ENCODE results near the gene SLC25A14. TPM values are rescaled to one million over a fixed set of nuclear protein-coding genes. Genes with fewer than 3 reads are reported as not detected.

Gene SLC25A14
- total and polyA plus RNA-seq, 2 of the 8 experiments (the other 6 are each of a cell fraction or from before 2014, with no cell fraction given) = 9.3 to 14.2 TPM

- H3K4ac ChIP-seq (replicated peaks; ENCODE audit: insufficient read length, low read depth, low read length) = no peak overlapping the region
- H3K9me3 ChIP-seq (ENCODE audit: insufficient read depth in 2 of 2, low read depth in 1 of 2, low read length in 1 of 2) = no peaks in the 10 kb centered on the region
- H3K23me2 ChIP-seq (ENCODE audit: low read depth, low read length) = no peaks in the 10 kb centered on the region
- no peak overlapping the region for H3K23ac ChIP-seq (ENCODE audit: insufficient read length)
- no peaks in the 10 kb centered on the region for H3K79me1 ChIP-seq (ENCODE audit: low read depth, low read length)
- FAIRE-seq (no peak), DNase-seq (ENCODE audit: low read depth in 1 of 2, low spot score in 2 of 2) (no peak)
- H3K79me2 ChIP-seq (ENCODE audit: control insufficient read depth in 1 of 2, insufficient read depth in 2 of 2, low read length in 2 of 2) = no peaks in the 10 kb centered on the region
- no peak overlapping the region for H3K9ac ChIP-seq (replicated peaks in 1 of 4; ENCODE audit: extremely low read depth in 1 of 4, low read depth in 3 of 4, low read length in 3 of 4)
- H3K18ac ChIP-seq (ENCODE audit: extremely low read depth, low read length) = no peak overlapping the region
- H4K20me1 ChIP-seq (replicated peaks in 1 of 2; ENCODE audit: control insufficient read depth in 1 of 2, insufficient read depth in 2 of 2, low read length in 2 of 2) = no peaks in the 10 kb centered on the region
- CTCF ChIA-PET (ENCODE audit: partially characterized antibody) = no interaction called here
- no peak overlapping the region for H2BK12ac ChIP-seq (ENCODE audit: low read depth, low read length)
- no peak overlapping the region for H3K27ac ChIP-seq (ENCODE audit: low read depth, low read length)
- no peaks in the 10 kb centered on the region for H3K4me1 ChIP-seq (replicated peaks in 1 of 4; ENCODE audit: control insufficient read depth in 3 of 4, insufficient read depth in 4 of 4, low read length in 3 of 4)
- H4K91ac ChIP-seq (replicated peaks; ENCODE audit: insufficient read length, low read length) = no peak overlapping the region
- H2BK20ac ChIP-seq (ENCODE audit: low read length) = no peak overlapping the region
- H2BK5ac ChIP-seq (ENCODE audit: low read depth, low read length) = no peak overlapping the region
- no peak overlapping the region for H2BK120ac ChIP-seq (replicated peaks; ENCODE audit: low read depth, low read length)
- no peak overlapping the region for H3K4me2 ChIP-seq (ENCODE audit: insufficient read depth in 1 of 2, low read depth in 2 of 2, low read length in 2 of 2)
- no peak overlapping the region for H2AK5ac ChIP-seq (ENCODE audit: low read depth, low read length)
- no peaks in the 10 kb centered on the region for H3K27me3 ChIP-seq (replicated peaks in 1 of 4; ENCODE audit: control insufficient read depth in 3 of 4, extremely low read depth in 1 of 4, insufficient read depth in 3 of 4, low read length in 3 of 4)
- H4K5ac ChIP-seq (ENCODE audit: insufficient read length, low read depth, low read length) = no peak overlapping the region
- H2AFZ ChIP-seq (ENCODE audit: low read length) = no peak overlapping the region
- no peak overlapping the region for H3K14ac ChIP-seq (ENCODE audit: insufficient read length)
- H3K4me3 ChIP-seq (ENCODE audit: extremely low read depth in 1 of 4, insufficient read depth in 2 of 4, low read depth in 3 of 4, low read length in 4 of 4) = no peak overlapping the region
- POLR2A ChIA-PET (ENCODE audit: partially characterized antibody) = no interaction called here
- no peak for TF ChIP-seq E2F6 (IDR thresholded peaks at IDR 0.05)
- TF ChIP-seq, protein P1, sequence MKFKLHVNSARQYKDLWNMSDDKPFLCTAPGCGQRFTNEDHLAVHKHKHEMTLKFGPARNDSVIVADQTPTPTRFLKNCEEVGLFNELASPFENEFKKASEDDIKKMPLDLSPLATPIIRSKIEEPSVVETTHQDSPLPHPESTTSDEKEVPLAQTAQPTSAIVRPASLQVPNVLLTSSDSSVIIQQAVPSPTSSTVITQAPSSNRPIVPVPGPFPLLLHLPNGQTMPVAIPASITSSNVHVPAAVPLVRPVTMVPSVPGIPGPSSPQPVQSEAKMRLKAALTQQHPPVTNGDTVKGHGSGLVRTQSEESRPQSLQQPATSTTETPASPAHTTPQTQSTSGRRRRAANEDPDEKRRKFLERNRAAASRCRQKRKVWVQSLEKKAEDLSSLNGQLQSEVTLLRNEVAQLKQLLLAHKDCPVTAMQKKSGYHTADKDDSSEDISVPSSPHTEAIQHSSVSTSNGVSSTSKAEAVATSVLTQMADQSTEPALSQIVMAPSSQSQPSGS (IDR thresholded peaks at IDR 0.05; ENCODE audit: low read length) = no peak
- no peak for TF ChIP-seq KDM4A (IDR thresholded peaks at IDR 0.05; ENCODE audit: low read depth, low read length, severe bottlenecking)
- TF ChIP-seq SP1 (IDR thresholded peaks at IDR 0.05; ENCODE audit: low read depth, low read length) = no peak
- TF ChIP-seq CEBPB (IDR thresholded peaks at IDR 0.05; ENCODE audit: low read depth, low read length) = no peak
- no peak for TF ChIP-seq RBBP5 (IDR thresholded peaks at IDR 0.05; ENCODE audit: borderline replicate concordance, low read depth, low read length)
- TF ChIP-seq KDM1A (IDR thresholded peaks at IDR 0.05; ENCODE audit: borderline replicate concordance, low read length) = no peak
- TF ChIP-seq USF2 (IDR thresholded peaks at IDR 0.05; ENCODE audit: low read length) = no peak
- 97% methylated on average over 2 of the region's 2 CpGs; no CpG with 5 or more reads in 1 of the 2 experiments for WGBS, 2 experiments (ENCODE audit: extremely low coverage in 1 of 2, insufficient coverage in 1 of 2, insufficient read length in 1 of 2, insufficient replicate concordance in 2 of 2, low coverage in 1 of 2, low lambda C conversion rate in 2 of 2, missing lambda C conversion rate in 1 of 2)
- H4K8ac ChIP-seq (ENCODE audit: extremely low read depth, insufficient read depth, low read length) = no peak overlapping the region
- no peak overlapping the region for H2BK15ac ChIP-seq (ENCODE audit: low read length)
- no peaks in the 10 kb centered on the region for H3K36me3 ChIP-seq (ENCODE audit: control insufficient read depth in 2 of 4, insufficient read depth in 4 of 4, low read length in 3 of 4)
- H3K56ac ChIP-seq (replicated peaks; ENCODE audit: insufficient read length, low read depth, low read length) = no peak overlapping the region
Measured at GRCh38 chrX:130321550-130321949, 18.2 kb upstream of the SLC25A14 start.
